HG03442 (cell line): ENCODE results near the gene LRRC3.

Experiments
- ATAC-seq: cut with Tn5 transposase; IDR thresholded peaks from one replicate; pipeline ENCODE4 v1.9.1; 2021; ENCODE audit warnings: mild to moderate bottlenecking, moderate library complexity; ENCODE audit not compliant: unreplicated experiment

Gene LRRC3

DNA sequence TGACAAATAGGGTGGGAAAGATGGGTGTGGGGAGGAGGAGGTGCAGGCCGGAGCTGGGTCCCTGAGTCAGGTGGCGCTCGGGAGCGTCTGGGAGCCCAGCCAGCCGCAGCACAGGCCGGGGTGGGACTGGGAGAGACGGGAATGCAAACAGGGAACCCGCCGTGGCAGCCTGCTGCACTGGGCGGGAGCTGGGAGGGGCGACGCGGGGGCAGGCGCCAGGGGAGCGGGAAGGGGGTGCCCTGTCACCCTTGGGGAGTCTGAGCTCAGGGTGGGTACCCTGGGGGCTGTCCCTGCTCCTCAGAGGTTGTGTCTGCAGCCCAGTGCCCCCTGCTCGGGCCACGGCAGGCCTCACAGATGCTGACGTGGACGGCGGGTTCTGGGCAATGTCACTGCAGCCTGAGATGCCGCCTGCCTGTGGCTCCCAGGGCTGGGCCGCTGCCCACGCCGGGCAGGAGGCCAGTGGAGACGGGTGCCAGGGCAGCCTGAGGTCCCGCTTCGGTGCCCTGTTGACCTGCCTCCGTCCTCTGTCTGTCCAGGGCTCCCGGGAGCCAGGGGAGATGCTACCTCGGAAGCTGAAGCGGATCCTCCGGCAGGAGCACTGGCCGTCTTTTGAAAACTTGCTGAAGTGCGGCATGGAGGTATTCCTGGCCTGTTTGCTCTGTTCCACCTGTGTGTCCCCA, 16.6 kb upstream of the LRRC3 start:
- no peak for ATAC-seq

- no peak for ATAC-seq
These were observed 16.1 kb upstream of the LRRC3 start for GRCh38 chr21:44439211-44439600.

GRCh38 chr21:44440241-44441040, 14.9 kb upstream of the LRRC3 start:
- no peak for ATAC-seq

DNA sequence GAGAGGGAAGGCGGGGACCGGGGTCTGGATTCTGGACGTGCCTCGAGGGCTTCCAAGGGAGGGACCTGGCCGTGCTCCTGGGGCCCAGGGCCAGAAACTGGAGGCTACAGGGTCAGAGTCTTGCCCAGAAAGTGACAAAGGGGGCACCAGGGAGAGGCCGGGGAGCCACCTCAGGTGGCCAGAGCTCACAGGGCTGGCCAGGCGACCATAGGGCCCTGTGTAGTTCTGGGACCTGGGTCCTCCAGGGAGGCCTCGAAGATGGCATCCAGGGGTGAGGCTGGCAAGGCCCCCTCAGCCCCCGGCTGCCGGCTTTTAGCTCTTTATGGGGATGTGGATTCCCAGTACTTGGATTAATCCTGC, 14.3 kb upstream of the LRRC3 start:
- ATAC-seq: no peak

DNA sequence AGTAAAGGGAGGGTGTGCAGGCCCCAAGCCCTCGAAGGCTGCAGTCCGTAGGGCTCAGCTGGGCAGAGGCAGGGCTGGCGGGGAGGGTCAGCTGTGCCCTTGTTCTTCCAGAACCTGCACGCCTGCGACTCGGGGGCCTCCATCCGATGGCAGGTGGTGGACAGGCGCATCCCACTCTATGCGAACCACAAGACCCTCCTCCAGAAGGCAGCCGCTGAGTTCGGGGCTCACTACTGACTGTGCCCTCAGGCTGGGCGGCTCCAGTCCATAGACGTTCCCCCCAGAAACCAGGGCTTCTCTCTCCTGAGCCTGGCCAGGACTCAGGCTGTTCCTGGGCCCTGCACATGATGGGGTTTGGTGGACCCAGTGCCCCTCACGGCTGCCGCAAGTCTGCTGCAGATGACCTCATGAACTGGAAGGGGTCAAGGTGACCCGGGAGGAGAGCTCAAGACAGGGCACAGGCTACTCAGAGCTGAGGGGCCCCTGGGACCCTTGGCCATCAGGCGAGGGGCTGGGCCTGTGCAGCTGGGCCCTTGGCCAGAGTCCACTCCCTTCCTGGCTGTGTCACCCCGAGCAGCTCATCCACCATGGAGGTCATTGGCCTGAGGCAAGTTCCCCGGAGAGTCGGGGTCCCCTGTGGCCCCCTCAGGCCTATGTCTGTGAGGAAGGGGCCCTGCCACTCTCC, 13.6 kb upstream of the LRRC3 start:
- ATAC-seq: no peak

DNA sequence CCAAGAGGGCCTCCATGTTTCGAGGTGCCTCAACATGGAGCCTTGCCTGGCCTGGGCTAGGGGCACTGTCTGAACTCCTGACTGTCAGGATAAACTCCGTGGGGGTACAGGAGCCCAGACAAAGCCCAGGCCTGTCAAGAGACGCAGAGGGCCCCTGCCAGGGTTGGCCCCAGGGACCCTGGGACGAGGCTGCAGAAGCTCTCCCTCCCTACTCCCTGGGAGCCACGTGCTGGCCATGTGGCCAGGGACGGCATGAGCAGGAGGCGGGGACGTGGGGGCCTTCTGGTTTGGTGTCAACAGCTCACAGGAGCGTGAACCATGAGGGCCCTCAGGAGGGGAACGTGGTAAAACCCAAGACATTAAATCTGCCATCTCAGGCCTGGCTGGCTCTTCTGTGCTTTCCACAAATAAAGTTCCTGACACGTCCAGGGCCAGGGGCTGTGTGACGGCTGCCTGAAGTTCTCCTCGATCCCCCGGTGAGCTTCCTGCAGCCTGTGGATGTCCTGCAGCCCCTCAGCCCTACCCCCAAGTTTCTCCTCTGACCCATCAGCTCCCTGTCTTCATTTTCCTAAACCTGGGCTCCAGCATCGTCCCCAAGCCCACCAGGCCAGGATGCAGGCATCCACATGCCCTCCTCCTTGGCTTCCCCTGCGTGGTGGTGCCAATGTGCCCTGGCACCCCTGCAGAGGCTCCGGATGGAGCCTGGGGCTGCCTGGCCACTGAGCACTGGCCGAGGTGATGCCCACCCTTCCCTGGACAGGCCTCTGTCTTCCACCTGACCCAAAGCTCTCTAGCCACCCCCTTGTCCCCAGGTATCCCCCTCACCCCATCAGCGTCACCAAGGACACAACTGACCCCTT, 12.8 kb upstream of the LRRC3 start:
- no peak for ATAC-seq

- ATAC-seq: no peak
These were observed 11.9 kb upstream of the LRRC3 start for GRCh38 chr21:44443291-44443890.

DNA sequence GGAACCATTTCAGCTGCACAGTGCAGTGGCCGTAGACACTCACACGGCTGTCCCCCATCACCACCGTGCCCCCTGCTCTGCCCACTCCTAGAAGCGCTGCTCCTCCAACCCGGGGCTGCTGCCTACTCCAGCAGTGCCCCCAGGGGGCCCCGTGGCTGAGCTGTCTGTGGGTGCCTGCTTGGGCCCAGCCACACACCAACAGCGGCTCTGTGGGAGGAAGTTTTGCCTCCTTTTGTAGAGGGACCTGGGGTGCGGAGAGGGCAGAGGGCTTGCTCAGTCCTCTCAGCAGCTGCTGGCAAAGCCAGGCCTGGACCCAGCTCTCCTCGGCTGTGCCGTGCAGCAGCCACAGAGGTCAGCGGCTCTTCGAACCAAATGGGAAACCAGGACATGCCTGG, 11.4 kb upstream of the LRRC3 start:
- no peak for ATAC-seq

DNA sequence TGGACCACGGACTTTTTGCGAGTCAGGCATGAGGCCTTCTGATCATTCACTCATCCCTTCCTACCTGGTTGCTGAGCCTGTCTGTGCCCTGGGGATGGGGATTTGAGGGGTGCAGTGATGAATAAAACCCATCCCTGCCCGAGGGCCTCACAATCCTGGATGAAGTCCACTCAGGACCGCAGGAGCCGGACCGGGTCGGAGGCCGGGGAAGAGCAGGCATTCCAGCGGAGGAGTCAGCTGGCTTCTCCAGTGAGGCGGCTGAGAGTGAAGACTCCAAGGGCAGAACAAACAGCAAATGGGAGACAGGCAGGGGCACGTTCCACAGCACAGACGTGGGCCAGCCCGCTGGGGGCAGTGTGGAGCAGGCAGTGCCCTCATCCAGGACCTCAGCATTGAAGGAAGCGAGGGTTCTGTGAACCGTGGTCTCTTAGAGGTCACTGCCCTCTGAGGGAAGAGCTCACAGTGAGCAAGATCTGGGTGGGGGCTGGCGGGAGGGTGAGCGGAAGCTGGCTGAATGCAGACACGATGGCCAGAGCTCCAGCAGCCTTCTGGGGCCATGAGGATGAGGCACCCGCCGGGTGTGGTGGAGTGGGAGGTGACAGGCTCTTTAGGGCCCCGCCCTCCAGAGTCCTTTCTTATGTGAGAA, 10.9 kb upstream of the LRRC3 start:
- no peak for ATAC-seq

DNA sequence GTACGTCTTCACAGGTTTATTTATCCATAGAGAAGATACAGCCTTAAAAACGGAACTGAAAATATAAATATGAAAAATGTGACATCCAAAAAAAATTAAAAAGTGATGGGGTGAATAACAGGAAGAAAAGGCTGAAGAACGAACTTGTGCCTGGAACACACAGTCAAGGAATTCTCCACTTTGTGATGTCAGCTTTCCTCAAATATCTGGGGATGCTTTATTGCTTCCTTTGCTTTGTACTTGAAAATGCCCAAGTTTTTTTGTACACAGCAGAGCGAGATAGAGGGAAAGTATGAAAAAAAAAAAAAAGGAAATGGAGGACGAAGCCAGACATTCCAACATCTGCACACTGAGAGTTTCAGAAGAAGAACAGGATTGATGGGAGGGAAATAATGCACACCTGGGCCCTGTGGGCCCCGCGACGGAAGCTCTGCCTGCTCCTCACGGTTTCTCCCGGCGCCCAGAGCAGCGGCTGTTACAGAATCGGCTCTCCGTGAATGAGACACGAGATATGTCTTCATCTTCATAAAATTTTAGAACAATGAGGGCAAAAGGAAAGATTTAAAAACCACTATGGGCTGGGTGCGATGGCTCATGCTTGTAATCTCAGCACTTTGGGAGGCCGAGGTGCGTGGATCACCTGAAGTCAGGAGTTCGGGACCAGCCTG, 10.0 kb upstream of the LRRC3 start:
- ATAC-seq: no peak

DNA sequence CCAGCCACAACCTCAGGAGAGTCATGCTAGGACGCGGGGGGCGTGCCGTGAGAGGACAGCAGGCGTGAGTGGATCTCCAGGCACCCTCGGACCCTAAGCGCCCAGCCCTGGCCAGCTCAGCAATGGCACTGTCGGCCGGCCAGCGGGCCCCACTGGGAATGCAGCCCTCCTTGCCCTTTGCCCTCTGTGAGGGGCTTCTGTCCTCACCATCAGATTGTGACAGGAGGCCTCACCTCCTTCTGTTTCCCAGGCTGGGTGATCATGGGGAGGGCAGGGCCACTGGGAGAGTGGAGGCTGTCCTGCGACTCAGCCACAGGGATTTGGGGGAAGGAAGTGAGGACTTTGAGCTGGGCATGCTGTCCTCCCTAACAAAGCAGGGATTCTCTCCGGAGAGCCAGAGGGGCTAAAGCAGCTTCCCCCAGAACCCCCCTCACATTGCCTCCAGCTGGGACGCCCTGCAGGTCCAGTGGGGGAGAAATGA, 6.6 kb upstream of the LRRC3 start:
- no peak for ATAC-seq

DNA sequence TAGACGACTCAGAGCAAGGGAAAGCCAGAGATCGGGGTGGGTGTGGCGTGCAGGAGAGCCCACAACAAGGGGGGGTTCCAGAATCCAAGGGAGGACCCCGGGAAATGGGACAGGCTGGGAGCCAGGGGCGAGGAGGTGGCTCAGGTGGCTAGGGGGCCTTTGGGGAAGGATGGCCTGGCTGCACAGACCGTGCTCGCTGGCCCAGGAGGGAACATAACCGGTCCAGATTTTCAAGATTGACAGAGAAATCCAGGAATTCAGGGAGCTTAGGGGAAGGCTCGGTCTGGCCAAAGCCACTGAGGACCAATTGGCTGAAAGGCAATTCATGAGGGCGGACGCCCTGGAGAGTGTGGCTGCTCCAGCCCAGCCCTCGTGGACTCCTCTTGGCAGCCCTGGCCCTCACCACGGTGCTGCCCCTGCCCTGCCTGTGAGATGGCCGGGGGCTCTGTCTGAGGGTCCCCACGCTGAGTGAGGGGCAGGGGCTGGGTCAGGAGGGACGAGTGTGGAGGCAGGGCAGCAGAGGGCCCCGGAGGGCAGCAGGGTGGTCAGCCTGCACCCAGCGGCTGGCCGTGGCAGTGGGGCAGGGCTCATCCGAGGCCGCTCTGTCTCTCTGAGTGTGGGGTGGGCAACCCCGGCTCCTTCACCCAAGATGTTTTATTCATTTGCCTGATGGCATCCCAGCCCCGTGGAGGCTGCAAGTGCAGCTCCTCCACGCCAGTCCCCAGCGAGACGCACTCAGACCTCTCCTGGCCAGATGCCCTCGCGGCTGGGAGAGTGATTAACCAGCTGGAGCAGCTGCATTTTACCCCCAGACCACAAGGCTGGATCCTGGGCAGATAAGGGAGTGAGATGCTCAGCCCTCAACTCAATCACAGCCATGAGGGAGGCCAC, 5.6 kb upstream of the LRRC3 start:
- no peak for ATAC-seq

DNA sequence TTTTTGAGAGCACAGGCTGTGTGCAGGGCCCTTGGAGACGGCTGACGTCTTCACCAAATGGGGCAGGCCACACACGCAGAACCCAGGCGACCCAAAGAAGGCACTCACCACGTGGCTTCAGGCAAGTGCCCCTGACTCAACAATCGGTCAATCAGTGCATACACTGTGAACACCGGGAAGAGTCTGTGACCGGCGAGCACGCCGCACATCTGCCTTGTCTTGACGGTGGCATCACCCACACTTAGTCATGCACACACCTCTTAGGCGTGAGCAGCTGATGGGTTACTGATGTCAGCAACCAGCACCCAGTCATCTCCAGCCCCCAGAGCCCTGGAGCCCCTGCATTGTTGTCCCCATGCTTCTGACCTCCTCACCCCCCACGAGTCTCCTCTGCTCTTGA, 4.9 kb upstream of the LRRC3 start:
- no peak for ATAC-seq

DNA sequence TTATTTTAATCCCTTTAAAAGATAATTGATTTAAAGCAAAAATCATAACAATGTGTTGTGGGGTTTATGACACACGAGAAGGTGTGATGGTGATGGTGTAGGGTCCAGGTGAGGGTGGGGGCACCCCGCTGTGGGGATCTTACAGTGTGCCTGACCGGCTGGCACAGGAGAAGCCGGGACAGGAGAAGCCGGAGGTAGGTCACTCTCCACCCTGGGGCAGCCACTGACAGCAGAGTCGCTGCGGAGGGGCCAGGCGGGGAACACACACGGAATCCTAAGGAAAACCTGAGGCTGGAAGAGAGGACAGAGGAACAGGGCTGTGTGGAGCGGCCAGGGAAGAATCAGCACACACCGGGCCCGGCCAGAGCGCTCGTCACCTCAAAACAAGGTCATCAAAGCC, 4.3 kb upstream of the LRRC3 start:
- ATAC-seq: no peak

DNA sequence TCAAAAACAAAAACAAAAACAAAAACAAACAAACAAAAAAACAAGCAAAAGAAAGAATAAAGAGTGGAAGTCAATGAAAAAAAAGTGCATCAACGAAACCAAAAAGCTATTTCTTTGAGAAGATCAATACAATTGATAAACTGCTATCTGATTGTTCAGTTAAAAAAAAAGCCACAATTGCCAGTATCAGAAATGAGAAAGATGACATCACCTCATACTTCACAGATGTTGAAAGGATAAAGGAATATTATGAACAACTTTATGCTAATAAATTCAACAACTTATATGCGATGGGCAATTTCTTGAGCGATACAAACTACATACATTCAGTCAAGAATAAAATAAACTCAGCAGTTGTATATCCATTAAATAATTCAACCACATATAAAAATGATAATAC, 2.2 kb upstream of the LRRC3 start:
- ATAC-seq: no peak

DNA sequence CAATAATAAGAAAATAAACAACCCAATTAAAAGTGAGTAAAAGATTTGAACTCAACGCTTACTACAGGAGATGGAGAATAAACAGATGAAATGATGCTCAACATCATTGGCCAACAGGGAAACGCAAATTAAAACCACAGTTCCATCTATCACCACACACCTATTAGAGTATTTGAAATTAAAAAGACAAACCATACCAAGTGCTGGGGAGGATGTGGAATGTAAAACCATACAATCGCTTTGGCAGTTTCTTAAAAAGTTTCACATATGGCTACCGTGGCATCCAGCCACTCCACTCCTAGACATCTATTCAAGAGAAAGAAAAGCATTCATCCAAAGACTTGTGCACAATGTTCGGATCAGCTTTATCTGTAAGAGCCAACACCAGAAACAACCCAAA, 1.3 kb upstream of the LRRC3 start:
- no peak for ATAC-seq

- no peak for ATAC-seq
These were observed 359 bp downstream of the LRRC3 start for GRCh38 chr21:44455524-44456213.
